NCI-H524 (cell line): ENCODE data around the gene GEMIN7.

Experiments
- DNase-seq, 2 experiments: peaks; one replicate each; lab custom pipeline; 2025; lab: John Stamatoyannopoulos, UW

The GEMIN7 gene

DNA sequence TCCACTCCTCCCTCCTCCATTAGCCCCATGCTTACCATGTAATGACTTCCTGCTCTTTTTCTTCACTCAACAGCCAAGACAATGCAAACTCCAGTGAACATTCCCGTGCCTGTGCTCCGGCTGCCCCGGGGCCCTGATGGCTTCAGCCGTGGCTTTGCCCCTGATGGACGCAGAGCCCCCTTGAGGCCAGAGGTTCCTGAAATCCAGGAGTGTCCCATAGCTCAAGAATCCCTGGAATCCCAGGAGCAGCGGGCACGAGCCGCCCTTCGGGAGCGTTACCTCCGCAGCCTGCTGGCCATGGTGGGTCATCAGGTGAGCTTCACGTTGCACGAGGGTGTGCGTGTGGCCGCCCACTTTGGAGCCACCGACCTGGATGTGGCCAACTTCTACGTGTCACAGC lies 11.0 kb downstream of the GEMIN7 start:
- DNase-seq, result no peak

DNA sequence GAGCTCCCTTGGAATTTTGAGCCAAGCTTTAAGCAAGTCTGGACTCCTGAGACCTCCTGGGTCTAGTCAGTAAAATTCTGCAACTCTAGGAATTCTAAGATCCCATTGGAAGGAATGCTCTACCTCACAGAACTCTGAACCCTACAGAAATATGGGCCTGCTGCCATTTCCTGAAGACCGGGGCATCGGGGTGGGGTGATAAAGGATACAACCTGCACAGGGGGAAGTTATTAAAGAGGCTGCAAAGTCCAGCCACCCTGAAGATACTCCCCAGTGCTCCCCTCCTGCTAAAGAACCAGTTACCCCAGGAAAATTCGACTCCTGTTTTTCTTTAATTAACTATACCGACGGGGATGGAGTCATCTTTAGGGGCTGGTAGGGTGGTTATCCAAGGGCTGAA lies 11.5 kb downstream of the GEMIN7 start:
- no peak for DNase-seq

DNA sequence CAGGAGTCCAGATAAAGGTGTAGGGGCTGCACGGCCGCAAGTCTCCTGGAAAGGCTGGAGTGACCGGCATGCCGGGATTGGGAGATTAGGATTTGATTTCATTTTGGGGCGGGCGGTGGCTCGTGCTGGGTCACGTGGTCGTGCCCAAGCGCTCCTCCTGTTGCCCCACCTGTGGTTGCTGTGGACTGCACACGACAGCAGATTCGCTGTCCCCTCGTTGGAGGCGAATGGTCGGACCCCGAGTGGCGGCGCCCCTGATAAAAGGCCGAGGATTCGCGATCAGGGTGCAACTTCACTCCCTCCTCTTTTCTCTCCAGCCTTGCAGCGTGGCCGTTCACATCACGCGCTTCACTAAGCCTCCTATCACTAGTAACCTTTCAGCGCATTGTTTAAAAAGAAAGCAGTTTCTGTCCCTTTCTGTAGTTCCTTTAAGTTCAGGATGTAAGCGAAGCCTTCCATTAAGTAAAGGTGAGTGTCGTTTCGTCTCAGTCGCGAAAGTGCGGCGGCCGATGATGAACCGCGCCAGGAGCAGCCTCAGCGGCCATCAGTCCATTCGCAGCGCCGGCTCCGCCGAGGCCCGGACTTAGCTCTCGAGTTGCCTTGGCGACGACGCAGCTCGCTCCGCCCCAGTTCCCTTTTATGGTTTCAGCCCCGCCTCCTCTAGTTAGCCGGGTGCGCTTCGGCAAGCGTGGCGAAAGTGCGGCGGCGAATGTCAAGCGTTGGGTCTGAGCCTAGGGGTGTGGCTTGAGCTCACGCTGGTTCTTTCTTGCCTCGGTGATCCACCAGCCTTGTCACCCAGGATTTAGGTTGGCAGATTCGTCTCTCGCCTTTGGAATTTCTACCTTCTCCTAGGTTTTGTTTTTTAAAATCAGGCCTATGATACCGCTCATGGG lies 12.2 kb downstream of the GEMIN7 start:
- peak; percentile 93 to 98 for DNase-seq

DNA sequence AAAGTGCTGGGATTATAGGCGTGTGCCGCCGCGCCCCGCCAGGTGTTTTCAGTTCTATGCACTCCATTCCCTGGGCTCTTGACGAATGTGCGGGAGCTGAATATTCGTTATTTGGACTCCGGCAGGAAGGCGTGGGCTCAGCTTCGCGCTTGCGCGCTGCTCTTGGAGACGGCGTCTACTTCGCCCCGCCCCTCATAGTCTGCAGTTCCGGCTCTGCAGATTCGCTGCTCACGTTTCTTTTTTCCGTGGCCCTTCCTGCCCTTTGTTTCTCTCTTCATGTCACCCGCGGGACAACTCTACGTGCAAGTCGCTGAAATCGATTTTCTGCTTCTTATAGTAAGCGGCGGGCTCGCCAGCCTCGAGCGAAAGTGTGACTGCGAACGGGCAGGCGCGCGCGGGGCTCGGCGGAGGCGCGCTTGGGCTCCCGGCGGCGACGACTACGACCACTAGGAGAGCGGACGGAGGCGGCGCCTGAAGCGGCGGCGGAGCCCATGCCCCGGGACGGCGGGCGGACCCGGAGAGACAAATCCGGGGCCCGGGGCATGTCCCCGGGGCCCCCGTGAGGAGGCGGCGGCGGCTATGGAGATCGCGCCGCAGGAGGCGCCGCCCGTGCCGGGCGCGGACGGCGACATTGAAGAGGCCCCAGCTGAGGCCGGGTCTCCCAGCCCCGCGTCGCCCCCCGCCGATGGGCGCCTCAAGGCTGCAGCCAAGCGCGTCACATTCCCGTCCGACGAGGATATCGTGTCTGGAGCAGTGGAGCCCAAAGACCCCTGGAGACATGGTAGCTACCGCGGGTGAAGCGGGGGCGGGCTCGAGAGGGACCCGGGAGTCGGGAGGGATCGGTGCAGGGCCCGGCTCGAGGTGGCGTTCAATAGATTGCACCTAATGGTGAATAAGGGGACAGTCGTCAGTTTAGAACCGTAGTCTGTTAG lies 14.0 kb downstream of the GEMIN7 start, which contains the start of gene PPP1R37:
PPP1R37 (plus strand) TSS at position 433 of the 932 bp plus-strand sequence; CDS start at position 580, 147 bp downstream.
- DNase-seq, result peak; percentile 93 to 96

DNA sequence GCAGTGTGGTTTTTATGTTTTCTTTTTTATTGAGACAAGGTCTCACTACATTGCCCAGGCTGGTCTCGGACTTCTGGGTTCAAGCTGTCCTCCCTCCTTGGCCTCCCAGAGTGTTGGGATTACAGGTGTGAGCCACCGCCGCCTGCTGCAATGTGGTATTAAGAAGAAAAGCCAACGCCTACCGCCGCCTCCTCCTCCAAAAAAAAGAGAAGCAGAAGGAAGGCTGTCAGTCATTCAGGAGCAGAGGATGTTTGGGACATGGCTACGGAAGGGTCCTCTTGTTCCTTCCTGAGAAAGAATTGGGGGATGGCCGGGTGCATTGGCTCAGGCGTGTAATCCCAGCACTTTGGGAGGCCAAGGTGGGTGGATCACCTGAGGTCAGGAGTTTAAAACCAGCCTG lies 15.1 kb downstream of the GEMIN7 start:
- no peak for DNase-seq

DNA sequence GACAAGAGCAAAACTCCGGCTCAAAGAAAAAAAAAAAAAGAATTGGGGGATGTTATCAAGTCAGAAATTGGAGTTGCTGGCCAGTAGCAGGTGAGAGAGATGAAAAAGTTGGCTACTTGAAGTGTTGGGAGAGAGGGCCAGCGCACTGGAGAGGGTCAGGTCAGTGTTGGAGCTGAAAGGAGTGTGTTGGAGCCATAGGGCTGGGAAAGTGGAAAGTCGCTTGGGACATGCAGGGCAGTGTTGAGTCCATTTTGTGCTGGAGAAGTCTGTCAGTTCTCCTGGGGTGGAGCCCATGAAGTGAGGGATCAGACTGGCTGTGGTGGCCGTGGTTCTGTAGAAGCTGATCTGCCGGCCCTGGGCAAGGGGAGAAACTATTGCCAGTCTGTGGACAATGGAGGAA lies 15.6 kb downstream of the GEMIN7 start:
- DNase-seq, result no peak

DNA sequence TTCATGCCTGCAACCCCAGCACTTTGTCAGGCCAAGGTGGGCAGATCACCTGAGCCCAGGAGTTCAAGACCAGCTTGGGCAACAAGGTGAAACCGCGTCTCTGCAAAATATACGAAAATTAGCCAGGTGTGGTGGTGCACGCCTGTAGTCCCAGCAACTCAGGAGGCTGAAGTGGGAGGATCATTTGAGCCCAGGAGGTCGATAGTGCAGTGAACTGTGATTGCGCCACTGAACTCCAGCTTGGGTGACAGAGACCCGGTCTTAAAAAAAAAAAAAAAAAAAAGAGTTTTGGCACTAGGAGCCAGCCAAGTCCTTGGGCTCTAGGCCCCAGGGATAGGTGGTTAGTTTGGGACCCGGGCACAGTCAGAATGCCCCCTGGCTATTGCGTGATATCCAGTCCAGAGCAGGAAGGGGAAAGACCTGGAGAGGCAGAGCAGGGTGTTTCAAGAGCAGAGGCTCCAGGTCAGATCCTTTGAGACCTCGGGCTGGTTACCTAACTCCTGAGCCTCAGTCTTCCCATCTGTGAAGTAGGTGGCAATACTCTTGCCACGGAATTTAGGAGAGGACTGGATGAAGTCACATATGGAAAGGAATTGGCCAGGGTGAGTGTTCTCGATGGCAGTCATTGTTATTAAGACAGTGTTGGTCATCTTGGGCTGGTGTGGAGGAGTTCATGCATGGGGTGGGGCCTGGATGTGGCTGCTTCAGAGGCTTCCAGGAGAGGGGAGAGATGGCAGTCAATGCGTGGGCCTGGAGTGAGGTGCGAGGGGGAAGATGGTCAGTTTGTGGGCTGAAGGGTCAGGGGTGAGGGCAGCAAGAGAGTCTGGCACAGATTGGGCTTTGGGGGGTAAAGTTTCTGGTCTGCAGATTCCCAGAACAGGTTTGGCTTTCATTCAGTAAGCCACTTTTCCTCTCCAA lies 16.7 kb downstream of the GEMIN7 start:
- no peak for DNase-seq

DNA sequence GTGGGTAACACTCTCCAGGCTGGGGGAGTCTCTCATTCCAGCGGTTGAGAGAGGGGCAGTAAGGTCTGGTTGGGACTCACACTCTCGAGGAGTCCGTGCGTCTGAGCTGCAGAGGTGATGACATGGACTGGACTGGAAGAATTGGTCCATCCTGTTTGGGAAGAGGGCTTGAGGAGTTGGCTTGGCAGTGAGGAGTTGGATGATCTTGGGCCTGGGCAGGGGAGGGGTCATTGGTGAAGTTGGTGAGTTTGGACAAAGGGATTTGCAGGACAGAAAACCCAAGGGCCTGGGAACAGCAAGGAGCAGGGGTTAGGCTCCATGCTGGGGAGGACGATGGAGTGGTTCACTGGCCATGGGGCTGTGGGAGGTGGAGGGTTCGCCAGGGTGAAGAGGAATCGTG lies 17.6 kb downstream of the GEMIN7 start:
- no peak for DNase-seq

DNA sequence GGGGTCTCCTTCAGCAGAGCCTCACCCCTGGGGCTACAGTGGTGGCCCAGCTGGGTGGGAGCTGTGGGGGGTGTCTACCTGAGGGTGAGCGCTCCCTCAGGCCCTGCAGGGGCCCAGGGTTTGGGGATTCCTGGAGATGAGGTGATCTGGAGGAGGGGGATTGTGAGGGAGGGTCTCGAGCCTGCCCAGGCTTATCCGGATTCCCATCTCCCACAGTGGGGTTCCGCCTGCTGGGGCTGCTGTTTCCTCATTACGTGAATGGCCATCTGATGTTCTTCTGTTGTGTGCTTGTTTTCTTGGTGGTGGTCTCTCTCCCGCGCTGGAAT lies 18.4 kb downstream of the GEMIN7 start:
- DNase-seq, result no peak

DNA sequence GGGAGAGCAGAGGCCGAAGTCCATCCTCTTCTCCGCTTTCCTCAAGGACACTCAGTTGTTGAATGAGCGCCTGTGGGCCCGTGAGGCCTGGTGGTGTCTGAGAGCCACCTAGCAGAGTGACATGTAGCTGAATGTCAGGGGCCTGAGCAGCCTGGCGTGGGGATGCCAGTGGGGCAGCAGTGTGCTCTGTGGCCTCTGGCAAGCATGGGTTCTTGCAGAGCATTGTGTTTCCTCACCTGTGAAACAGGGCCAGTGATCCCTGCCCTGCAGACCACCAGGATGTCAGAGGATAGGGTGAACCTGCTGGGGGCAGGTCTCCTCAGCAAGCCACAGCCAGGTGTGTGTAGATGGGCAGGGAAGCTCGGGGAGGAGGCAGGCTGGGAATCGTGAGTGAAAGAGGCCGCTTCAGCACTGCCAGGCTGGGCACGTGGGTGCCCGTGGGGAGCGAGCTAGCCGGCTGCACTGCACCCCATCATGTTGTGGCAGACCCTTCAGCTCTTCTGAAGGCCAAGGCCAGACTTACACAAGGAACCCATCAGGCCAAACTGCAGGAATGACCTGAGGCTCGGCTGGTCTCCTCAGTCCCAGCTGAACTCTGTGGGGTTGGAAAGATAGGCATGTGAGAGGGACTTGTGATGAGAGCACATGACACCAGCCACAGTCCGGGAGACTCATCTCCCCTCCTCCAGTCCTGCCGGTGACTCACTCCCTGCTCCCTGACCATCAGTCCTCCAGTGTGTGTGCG lies 18.9 kb downstream of the GEMIN7 start:
- DNase-seq, result no peak

DNA sequence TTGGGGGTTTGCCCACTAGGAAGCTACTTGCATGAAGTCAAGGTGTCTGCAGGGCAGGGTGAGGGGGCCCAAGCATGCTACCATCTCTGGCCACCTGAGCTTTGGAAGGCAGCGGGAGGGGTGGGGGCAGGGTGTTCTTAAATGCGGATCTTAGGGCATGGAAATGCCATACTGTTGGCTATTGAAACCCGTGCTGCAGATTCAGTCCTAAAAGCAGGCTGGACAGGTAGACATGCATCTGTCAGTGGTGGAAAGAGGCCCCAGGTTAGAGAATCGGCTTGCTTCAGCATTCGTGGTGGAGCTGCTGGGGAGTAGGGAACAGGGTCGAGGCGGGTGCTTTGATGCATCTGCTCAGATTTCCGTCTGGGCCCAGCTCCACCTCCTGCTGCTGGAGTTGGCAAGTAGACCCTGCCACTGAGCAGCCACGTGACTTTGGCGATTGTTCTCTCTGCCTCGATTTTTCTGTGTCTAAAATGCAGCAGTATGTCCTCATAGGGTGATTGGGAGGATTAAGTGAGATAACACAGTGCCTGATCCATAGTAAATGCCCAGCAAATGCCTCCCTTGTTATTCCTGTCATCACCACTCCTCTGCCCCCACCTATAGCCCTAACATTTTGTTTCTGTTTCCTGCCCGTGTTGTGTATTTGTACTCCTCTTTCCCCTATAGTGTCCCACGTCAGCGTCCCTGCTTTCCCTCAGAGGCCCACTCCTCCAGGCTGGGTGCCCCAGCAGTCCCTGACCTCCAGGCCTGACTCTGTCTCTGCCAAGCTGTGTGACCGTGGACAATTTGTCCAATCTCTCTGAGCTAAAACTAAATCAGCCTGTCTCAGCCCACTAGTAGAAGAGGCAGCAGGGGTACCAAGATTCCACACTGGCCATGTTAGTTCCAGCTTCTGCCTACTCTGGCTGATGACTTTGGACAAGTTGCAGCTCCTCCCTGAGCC lies 19.7 kb downstream of the GEMIN7 start:
- no peak for DNase-seq

DNA sequence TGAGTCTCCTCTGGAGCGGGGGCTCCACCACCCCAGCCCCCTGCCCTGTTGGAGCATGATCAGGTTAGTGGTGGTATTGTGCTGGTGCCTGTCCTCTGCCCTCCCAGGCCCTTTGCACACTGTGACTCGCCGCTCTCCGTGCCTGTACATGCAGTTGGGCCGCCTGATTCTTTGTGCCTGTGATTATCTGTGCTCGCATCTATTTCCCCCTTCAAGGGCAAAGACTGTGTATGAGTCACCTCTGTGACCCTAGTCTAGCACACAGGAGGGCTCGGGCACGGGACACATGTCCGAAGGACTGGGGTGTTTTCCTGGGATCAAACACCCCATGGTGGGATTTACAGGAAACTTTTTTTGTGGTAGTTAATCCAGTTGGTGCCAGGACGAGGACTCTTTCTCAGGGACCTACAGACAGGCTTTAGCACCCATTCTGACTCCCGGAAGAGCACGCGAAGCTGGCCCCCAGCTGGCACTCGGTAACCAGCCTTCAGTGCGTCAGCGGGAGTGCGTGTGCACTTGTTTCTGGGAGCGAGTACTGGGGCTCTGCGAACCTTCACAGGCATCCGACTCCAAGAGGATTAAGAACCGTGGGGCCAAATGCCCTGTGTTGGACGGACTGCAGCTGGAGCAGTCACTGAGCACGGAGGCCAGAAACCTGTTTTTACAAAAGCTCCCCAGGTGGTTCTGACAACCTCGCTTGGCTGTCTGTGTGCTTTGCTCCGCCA lies 20.6 kb downstream of the GEMIN7 start:
- DNase-seq, result peak in 1 of 2 experiments; percentile 11

DNA sequence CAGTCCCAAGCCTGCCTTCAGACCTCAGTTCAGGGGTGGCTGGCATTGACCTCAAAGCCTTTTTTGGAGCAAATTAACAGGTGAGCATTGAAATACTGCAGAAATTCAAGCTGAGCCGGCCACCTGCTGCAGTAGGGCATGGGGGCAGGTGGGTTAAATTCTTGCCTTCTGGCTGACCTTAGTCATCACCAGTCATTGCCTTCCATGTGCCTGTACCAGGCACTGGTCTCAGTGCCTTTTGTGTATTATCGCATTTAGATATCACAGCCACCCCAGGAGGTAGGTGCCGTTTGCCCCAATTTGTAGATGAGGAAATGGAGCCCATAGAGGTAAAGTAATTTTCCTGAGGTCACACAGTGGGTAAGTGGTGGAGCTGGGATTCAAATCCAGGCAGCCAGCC lies 21.1 kb downstream of the GEMIN7 start:
- no peak for DNase-seq

DNA sequence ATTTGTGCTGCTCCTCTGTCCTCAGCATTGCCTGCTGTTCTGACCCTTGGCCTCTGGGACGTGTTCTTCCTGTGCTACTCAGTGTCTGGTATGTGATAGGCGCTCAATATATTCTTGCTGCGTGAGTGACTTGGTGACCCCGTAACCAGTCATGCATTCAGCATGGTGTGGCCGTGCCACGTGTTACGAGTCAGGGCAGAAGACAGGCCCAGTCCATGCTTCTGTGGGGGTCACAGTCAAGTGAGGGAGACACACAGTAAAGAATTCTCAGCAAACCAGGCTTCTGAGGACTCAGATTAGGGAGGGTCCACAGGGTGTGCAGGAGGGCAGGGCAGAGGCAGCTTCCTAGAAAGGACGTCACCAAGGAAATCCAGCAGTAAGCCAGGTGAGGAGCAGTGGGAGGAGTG lies 21.8 kb downstream of the GEMIN7 start:
- no peak for DNase-seq

DNA sequence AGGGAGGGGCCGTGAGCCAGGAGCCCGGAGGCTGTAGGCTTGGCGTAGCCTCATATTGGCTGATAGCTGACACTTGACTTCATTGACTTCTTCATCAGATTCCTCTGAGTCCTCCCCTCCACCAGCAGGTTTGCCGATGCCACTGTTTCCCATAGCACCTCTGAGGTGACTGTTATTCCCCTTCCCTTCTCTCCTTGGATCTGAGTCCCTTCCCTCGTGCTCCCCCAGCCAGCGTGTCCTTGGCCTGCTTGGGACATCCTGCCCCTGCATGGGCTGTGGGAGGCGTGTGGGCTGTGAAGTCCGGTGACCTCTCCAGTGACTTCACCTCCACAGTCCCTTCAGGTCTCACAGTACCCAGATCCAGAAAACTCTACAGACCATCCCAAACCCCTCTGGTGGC lies 22.7 kb downstream of the GEMIN7 start:
- DNase-seq, result no peak

DNA sequence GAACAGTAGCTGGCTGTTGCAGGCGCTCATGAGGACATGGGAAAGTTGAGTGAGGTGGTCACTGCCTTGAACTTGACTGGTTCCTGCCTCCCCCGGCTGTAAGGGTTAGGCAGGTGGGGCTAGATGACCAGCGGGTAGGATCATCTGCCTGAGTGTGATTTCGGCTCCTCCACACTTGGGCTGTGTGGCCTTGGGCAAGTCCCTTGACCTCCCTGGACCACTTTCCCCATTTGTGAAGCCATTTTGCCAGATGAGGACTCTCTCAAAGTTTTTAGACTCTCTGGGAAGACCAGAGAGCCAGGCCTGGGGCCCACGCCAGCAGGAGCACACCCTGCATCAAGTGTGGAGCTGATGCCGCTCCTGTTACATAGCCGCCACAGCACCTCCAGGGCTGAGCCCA lies 23.4 kb downstream of the GEMIN7 start:
- no peak for DNase-seq

DNA sequence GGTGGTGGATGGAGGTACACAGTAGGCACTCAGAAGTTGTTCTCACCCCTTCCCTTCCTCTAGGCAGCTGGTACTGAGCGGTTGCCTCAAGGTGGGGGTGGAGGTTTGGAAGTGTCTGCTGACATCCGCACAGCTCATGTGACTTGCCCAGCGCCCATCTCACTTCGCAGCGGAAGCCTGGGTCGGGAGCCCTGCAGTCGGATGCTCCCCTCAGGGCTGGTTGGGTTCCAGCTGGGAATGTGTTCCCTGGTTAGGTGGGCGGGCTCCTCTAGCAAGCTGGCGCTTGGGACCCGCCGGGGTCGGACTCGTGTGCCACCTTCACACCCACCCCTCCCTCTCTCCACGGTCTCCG lies 24.1 kb downstream of the GEMIN7 start:
- no peak for DNase-seq

DNA sequence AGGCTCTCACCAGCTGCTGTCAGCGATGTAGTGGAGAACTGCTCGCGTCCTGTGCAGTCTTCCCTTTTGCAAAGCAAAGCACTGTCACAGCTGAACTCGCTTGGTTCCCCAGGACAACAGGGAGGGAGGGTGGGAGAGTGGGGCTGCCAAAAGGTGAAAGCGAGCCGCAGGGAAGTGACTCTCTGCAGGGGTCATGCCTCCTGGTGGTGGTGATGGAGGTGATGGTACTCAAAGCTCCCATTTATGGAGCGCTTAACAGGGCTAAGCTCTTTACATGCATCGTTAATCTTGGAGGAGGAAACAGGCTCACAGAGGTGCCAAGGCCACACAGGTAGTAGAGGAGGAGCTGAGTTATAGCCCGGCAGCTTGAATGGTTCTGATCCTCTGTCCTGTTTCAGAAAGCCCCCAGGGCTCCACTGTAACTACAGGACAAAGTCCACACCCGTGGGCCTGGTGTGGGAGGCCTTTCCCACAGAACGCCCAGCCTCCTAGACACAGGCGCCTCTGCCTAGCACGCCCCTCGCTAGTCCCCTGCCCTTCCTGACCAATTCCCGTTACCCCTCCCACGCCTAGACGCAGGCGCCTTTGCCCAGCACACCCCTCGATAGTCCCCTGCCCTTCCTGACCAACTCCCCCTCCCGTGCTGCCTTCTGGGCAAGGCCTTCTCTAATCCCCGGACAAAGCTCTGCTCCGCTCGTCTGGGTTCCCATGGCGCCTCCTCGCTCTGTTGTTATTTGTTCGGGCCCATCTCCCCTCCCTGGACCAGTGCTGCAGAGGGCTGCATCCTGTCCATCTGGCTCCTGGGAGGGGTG lies 24.7 kb downstream of the GEMIN7 start:
- DNase-seq, result peak; percentile 69 to 80
